Fibroblast of skin of left quadriceps (primary cell): ENCODE results near the gene WDR3.
A peak's percentile ranks its signal among the peaks of the same experiment; 100 is the strongest.
"Not testable (repeated sequence)": the region's sequence is repeated elsewhere in the genome, so short reads cannot be mapped to it uniquely, and the experiment has no call there.

Experiments
- DNase-seq, 2 experiments: peaks; one replicate each; pipeline ENCODE4 v3.0.0-alpha.2; 2013; ENCODE audit warnings: low read depth in 2 of 2

WDR3 gene

GRCh38 chr1:117929343-117930172 is at the start of gene WDR3, which contains the start of gene GDAP2:
Gene WDR3 (plus strand): TSS chr1:117929739. CDS start chr1:117933320, 3,581 bp downstream.
Gene GDAP2 (minus strand): TSS chr1:117929621. CDS start chr1:117920357, 9,264 bp downstream.
- DNase-seq, result peak; percentile 87 to 89

GRCh38 chr1:117883616-117884015 is 45.9 kb upstream of the WDR3 start:
- no peak for DNase-seq

GRCh38 chr1:117886101-117886795 is 43.3 kb upstream of the WDR3 start:
- peak; percentile 62 to 64 for DNase-seq

- no peak for DNase-seq
Measured at GRCh38 chr1:117890452-117890851, 39.1 kb upstream of the WDR3 start.

GRCh38 chr1:117892512-117892911 is 37.0 kb upstream of the WDR3 start:
- DNase-seq, result no peak

DNA sequence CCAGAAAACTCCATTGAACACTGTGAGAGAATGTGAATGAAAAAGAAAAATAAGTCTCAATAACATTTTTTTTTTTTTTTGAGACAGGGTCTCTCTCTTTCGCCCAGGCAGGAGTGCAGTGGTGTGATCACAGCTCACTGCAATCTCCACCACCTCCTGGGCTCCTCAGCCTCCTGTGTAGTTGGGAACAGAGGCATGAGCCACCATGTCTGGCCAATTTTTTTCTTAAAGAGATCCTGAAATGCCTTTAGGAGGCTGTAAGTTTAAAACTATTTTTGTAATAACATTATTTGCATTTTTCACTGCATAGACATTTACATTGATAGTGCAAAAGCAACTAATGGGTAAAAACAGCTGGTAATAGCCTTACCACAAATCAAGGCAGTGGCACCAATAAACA is 35.5 kb upstream of the WDR3 start:
- no peak for DNase-seq

DNA sequence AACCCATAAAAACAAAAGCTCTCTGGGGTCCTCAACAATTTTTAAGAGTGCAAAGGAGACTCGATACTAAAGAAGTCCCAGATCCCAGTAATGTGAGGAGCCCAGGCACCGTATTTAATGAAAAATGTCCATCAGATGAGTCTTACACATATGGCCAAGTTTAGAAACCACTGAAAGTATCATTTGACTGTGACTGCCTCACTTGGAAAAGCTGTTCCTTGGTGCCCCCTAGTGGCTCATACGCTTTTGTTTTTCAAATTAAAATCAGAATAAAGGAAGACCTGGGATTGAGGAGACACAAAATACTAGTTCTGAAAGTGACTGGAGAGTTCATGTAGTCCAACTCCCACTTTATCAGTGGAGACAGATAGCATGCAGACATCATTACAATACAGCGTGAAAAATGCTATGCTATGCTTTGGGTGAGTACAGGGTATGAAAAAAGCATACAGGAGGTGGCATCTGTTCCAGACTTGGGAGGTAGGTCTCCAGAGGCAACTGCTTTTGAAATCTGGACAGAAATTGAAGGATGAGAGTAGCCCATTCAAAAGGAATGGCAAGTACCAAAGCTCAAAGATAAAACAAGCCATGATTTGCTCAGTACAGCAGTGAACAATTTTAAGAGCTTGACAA is 33.9 kb upstream of the WDR3 start:
- peak; percentile 71 to 72 for DNase-seq

- DNase-seq, result no peak
Measured at GRCh38 chr1:117897551-117897950, 32.0 kb upstream of the WDR3 start.

- DNase-seq, result no peak
Measured at GRCh38 chr1:117899801-117900200, 29.7 kb upstream of the WDR3 start.

DNA sequence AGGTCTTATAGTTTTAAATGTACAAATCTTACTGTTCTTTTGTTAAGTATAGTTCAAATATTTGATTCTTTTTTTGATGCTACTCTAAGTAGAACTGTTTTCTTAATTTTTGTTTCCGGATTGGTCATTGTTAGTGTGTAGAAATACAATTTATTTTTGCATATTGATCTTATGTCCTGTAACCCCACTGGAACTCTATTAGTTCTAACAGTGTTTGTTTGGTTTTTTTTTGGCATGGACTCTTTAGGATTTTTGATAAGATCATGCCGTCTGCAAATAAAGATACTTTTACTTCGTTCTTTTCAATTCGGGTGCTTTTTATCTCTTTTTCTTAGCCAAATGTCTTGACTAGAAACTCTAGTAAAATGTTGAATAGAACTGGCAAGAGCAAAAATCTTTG is 26.6 kb upstream of the WDR3 start:
- DNase-seq, result no peak

DNA sequence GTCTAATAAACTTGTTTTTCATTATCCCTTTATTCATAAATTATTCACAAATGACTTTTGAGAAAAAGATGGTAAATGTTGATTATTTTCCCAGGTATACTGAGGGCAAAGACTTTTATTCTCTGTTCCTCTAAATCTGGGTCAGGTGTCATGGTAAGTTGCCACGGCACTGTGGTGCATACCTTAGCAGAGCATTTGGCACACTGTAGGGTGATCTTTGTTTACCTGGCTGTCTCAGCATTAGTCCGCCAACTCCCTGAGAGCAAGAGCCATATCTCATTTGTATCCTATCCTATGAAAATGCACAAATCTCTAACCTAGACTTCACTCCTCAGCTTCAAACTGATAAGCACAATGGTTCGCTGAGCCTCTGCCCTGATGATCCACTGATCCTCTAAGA is 25.1 kb upstream of the WDR3 start:
- DNase-seq, result no peak

DNA sequence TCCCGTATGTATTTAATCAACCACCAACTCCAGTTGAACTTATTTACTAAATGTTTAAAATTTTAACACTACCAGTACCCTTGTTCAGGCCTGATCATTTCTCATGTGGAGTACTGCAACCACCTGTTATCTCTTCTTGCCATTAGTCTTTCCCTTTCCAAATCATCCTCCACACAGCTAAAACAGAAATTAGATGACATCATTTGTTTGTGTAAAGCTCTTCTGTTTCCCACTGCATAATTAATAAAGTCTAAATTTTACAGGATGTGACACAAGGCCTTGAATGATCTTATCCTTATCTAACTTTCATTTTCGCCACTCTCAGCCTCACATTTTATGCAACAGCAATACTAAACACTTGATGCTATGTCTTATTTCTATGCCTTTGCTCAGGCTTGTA is 24.5 kb upstream of the WDR3 start:
- no peak for DNase-seq

GRCh38 chr1:117911051-117911450 is 18.5 kb upstream of the WDR3 start:
- no peak for DNase-seq

DNA sequence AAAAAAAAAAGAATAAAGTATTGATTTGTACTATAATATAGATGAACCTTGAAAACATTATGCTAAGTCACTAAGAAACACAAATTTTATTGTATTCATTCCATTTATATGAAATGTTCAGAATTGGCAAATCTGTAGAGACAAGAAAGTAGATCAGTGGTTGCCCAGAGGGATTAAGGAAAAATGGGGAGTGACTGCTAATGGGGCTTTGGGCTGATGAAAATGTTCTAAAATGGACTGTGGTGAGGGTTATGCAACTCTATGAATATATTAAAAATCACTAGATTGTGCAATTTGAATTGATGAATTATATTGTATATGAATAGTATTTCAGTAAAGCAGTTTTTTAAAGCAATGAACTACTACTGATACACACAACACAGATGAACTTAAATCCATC is 10.2 kb upstream of the WDR3 start:
- no peak for DNase-seq

GRCh38 chr1:117921991-117922390 is 7.5 kb upstream of the WDR3 start:
- no peak for DNase-seq

- DNase-seq, result not testable (repeated sequence)
Measured at GRCh38 chr1:117922717-117923116, 6.8 kb upstream of the WDR3 start.

DNA sequence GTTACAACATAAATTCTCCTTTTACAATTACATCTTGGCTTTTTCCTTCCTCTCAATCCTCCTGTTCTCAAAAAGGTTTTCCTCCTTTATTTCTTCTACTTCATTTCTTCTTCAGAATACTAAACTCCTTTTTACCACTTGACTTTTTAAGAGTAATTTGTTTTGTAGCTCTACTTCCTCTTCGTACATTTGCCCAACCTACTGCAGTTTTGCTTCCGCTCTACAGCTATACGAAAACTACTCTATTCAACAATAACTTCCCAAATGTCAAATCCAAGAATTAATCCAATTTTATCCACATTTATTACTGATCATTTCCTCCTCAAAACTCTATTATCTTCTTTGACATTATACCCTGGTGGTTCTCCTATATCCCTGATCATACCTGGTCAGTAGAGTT is 3.6 kb upstream of the WDR3 start:
- DNase-seq, result no peak

DNA sequence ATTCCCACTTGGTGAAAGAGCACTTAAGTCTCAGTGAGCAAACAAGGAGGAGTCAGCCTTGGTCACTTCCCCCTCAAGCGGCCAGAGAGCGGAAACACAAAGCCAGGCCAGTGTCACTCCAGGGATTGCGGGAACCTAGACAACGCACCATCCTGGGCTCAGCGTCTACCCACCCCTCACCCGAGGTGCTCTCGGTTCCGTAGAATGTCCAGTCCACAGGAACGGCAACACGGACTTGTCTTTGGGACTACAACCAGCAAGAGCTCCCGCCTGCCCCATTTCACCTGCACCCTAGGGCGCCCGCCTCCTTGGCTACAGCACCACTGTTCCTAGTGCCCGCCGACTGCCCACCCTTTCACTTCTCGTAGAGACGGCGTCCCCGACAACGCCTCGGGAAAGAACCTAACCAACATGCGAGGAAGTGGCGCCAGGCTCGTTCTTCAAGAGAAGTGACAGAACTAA is 627 bp upstream of the WDR3 start:
- DNase-seq, result no peak

DNA sequence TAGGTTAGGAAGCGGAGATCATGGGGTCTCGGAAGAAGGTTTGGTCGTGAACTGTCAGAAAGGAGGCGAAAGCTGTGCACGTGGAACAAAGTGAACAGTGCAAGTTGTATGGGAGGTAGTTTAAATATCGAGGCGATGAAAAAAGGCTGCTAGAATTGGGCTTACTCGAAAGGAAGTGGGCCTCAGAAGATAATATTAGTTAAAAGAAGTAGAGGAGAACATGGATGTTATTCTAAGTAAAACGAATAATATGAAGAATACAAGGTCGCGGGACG is 571 bp downstream of the WDR3 start:
- DNase-seq, result no peak

GRCh38 chr1:117930484-117930883 is 945 bp downstream of the WDR3 start:
- no peak for DNase-seq

- no peak for DNase-seq
Measured at GRCh38 chr1:117932576-117932975, 3.0 kb downstream of the WDR3 start.

- DNase-seq, result no peak
Measured at GRCh38 chr1:117933769-117934168, 4.2 kb downstream of the WDR3 start.

GRCh38 chr1:117942293-117942692 is 12.8 kb downstream of the WDR3 start:
- no peak for DNase-seq
